ENCODE results near the gene GPR135.
A peak's percentile ranks its signal among the peaks of the same experiment; 100 is the strongest.

GPR135 gene

GRCh38 chr14:59438195-59438647 lies 27.0 kb downstream of the GPR135 start:
- H3K4me1 ChIP-seq (ENCODE audit: insufficient read depth, low read length), result peaks cover 3% of the 10 kb centered on the region
- H3K27me3 ChIP-seq (ENCODE audit: control insufficient read depth in 1 of 2, insufficient read depth in 2 of 2, low read length in 2 of 2), result no peaks in the 10 kb centered on the region
- H3K9ac ChIP-seq (ENCODE audit: low read length), result no peak overlapping the region
- no peaks in the 10 kb centered on the region for H3K9me3 ChIP-seq (ENCODE audit: low read length)
- H3K4me3 ChIP-seq (ENCODE audit: low read depth in 1 of 2, low read length in 2 of 2), result no peak overlapping the region
- H3K27ac ChIP-seq (ENCODE audit: low read depth, low read length), result no peak overlapping the region
- no peaks in the 10 kb centered on the region for H3K36me3 ChIP-seq (ENCODE audit: insufficient read depth, low read length)

GRCh38 chr14:59435987-59436386 lies 29.2 kb downstream of the GPR135 start:
- Histone ChIP-seq H3K27ac (ENCODE audit: low read depth, low read length) (no peak overlapping the region), H3K9ac (ENCODE audit: low read length) (no peak overlapping the region), H3K4me3 (ENCODE audit: low read depth in 1 of 2, low read length in 2 of 2) (no peak overlapping the region), H3K27me3 (ENCODE audit: control insufficient read depth in 1 of 2, insufficient read depth in 2 of 2, low read length in 2 of 2) (no peaks in the 10 kb centered on the region), H3K9me3 (ENCODE audit: low read length) (no peaks in the 10 kb centered on the region), H3K36me3 (ENCODE audit: insufficient read depth, low read length) (no peaks in the 10 kb centered on the region), H3K4me1 (ENCODE audit: insufficient read depth, low read length) (peaks cover 3% of the 10 kb centered on the region)

GRCh38 chr14:59435101-59435500 lies 30.1 kb downstream of the GPR135 start:
- H3K9me3 ChIP-seq (ENCODE audit: low read length), result no peaks in the 10 kb centered on the region
- H3K27me3 ChIP-seq (ENCODE audit: control insufficient read depth in 1 of 2, insufficient read depth in 2 of 2, low read length in 2 of 2), result no peaks in the 10 kb centered on the region
- no peaks in the 10 kb centered on the region for H3K36me3 ChIP-seq (ENCODE audit: insufficient read depth, low read length)
- no peak overlapping the region for H3K27ac ChIP-seq (ENCODE audit: low read depth, low read length)
- H3K4me1 ChIP-seq (ENCODE audit: insufficient read depth, low read length), result peaks cover 5% of the 10 kb centered on the region
- H3K9ac ChIP-seq (ENCODE audit: low read length), result no peak overlapping the region
- no peak overlapping the region for H3K4me3 ChIP-seq (ENCODE audit: low read depth in 1 of 2, low read length in 2 of 2)

GRCh38 chr14:59429790-59430189 lies 35.4 kb downstream of the GPR135 start:
- no peaks in the 10 kb centered on the region for H3K27me3 ChIP-seq (ENCODE audit: control insufficient read depth in 1 of 2, insufficient read depth in 2 of 2, low read length in 2 of 2)
- no peak overlapping the region for H3K27ac ChIP-seq (ENCODE audit: low read depth, low read length)
- no peak overlapping the region for H3K4me3 ChIP-seq (ENCODE audit: low read depth in 1 of 2, low read length in 2 of 2)
- H3K9ac ChIP-seq (ENCODE audit: low read length), result no peak overlapping the region
- H3K4me1 ChIP-seq (ENCODE audit: insufficient read depth, low read length), result peaks cover 29% of the 10 kb centered on the region
- no peaks in the 10 kb centered on the region for H3K36me3 ChIP-seq (ENCODE audit: insufficient read depth, low read length)
- H3K9me3 ChIP-seq (ENCODE audit: low read length), result no peaks in the 10 kb centered on the region

GRCh38 chr14:59428581-59429012 lies 36.6 kb downstream of the GPR135 start:
- Histone ChIP-seq H3K4me1 (ENCODE audit: insufficient read depth, low read length) (peaks cover 29% of the 10 kb centered on the region), H3K4me3 (ENCODE audit: low read depth in 1 of 2, low read length in 2 of 2) (no peak overlapping the region), H3K27ac (ENCODE audit: low read depth, low read length) (peak overlapping the region; percentile 72), H3K27me3 (ENCODE audit: control insufficient read depth in 1 of 2, insufficient read depth in 2 of 2, low read length in 2 of 2) (no peaks in the 10 kb centered on the region), H3K9ac (ENCODE audit: low read length) (no peak overlapping the region), H3K9me3 (ENCODE audit: low read length) (no peaks in the 10 kb centered on the region), H3K36me3 (ENCODE audit: insufficient read depth, low read length) (no peaks in the 10 kb centered on the region)

GRCh38 chr14:59427653-59428580 lies 37.3 kb downstream of the GPR135 start:
- H3K27me3 ChIP-seq (ENCODE audit: control insufficient read depth in 1 of 2, insufficient read depth in 2 of 2, low read length in 2 of 2), result no peaks in the 10 kb centered on the region
- H3K9me3 ChIP-seq (ENCODE audit: low read length), result no peaks in the 10 kb centered on the region
- no peak overlapping the region for H3K9ac ChIP-seq (ENCODE audit: low read length)
- H3K4me3 ChIP-seq (ENCODE audit: low read depth in 1 of 2, low read length in 2 of 2), result no peak overlapping the region
- H3K36me3 ChIP-seq (ENCODE audit: insufficient read depth, low read length), result no peaks in the 10 kb centered on the region
- H3K4me1 ChIP-seq (ENCODE audit: insufficient read depth, low read length), result peaks cover 29% of the 10 kb centered on the region
- H3K27ac ChIP-seq (ENCODE audit: low read depth, low read length), result peak overlapping the region; percentile 72

- peaks cover 29% of the 10 kb centered on the region for H3K4me1 ChIP-seq (ENCODE audit: insufficient read depth, low read length)
- no peak overlapping the region for H3K4me3 ChIP-seq (ENCODE audit: low read depth in 1 of 2, low read length in 2 of 2)
- H3K27ac ChIP-seq (ENCODE audit: low read depth, low read length), result no peak overlapping the region
- no peaks in the 10 kb centered on the region for H3K9me3 ChIP-seq (ENCODE audit: low read length)
- no peaks in the 10 kb centered on the region for H3K36me3 ChIP-seq (ENCODE audit: insufficient read depth, low read length)
- H3K27me3 ChIP-seq (ENCODE audit: control insufficient read depth in 1 of 2, insufficient read depth in 2 of 2, low read length in 2 of 2), result no peaks in the 10 kb centered on the region
- no peak overlapping the region for H3K9ac ChIP-seq (ENCODE audit: low read length)
These were observed 39.8 kb downstream of the GPR135 start for GRCh38 chr14:59425322-59425935.

- Histone ChIP-seq H3K4me1 (ENCODE audit: insufficient read depth, low read length) (peaks cover 27% of the 10 kb centered on the region), H3K27ac (ENCODE audit: low read depth, low read length) (no peak overlapping the region), H3K9me3 (ENCODE audit: low read length) (no peaks in the 10 kb centered on the region), H3K36me3 (ENCODE audit: insufficient read depth, low read length) (no peaks in the 10 kb centered on the region), H3K27me3 (ENCODE audit: control insufficient read depth in 1 of 2, insufficient read depth in 2 of 2, low read length in 2 of 2) (no peaks in the 10 kb centered on the region), H3K4me3 (ENCODE audit: low read depth in 1 of 2, low read length in 2 of 2) (no peak overlapping the region), H3K9ac (ENCODE audit: low read length) (no peak overlapping the region)
These were observed 40.7 kb downstream of the GPR135 start for GRCh38 chr14:59424341-59425071.

- H3K36me3 ChIP-seq (ENCODE audit: insufficient read depth, low read length), result no peaks in the 10 kb centered on the region
- H3K9me3 ChIP-seq (ENCODE audit: low read length), result no peaks in the 10 kb centered on the region
- no peak overlapping the region for H3K4me3 ChIP-seq (ENCODE audit: low read depth in 1 of 2, low read length in 2 of 2)
- peaks cover 11% of the 10 kb centered on the region for H3K4me1 ChIP-seq (ENCODE audit: insufficient read depth, low read length)
- no peak overlapping the region for H3K27ac ChIP-seq (ENCODE audit: low read depth, low read length)
- no peak overlapping the region for H3K9ac ChIP-seq (ENCODE audit: low read length)
- H3K27me3 ChIP-seq (ENCODE audit: control insufficient read depth in 1 of 2, insufficient read depth in 2 of 2, low read length in 2 of 2), result no peaks in the 10 kb centered on the region
These were observed 42.9 kb downstream of the GPR135 start for GRCh38 chr14:59422069-59422881.

- Histone ChIP-seq H3K9ac (ENCODE audit: low read length) (no peak overlapping the region), H3K36me3 (ENCODE audit: insufficient read depth, low read length) (no peaks in the 10 kb centered on the region), H3K4me3 (ENCODE audit: low read depth in 1 of 2, low read length in 2 of 2) (no peak overlapping the region), H3K27me3 (ENCODE audit: control insufficient read depth in 1 of 2, insufficient read depth in 2 of 2, low read length in 2 of 2) (no peaks in the 10 kb centered on the region), H3K9me3 (ENCODE audit: low read length) (no peaks in the 10 kb centered on the region), H3K4me1 (ENCODE audit: insufficient read depth, low read length) (peaks cover 6% of the 10 kb centered on the region), H3K27ac (ENCODE audit: low read depth, low read length) (no peak overlapping the region)
These were observed 45.9 kb downstream of the GPR135 start for GRCh38 chr14:59419303-59419702.

GRCh38 chr14:59417311-59417710 lies 47.9 kb downstream of the GPR135 start:
- Histone ChIP-seq H3K4me1 (ENCODE audit: insufficient read depth, low read length) (peaks cover 6% of the 10 kb centered on the region), H3K9me3 (ENCODE audit: low read length) (no peaks in the 10 kb centered on the region), H3K36me3 (ENCODE audit: insufficient read depth, low read length) (no peaks in the 10 kb centered on the region), H3K4me3 (ENCODE audit: low read depth in 1 of 2, low read length in 2 of 2) (no peak overlapping the region), H3K9ac (ENCODE audit: low read length) (no peak overlapping the region), H3K27me3 (ENCODE audit: control insufficient read depth in 1 of 2, insufficient read depth in 2 of 2, low read length in 2 of 2) (no peaks in the 10 kb centered on the region), H3K27ac (ENCODE audit: low read depth, low read length) (no peak overlapping the region)
